HepG2 (cell line): ENCODE data around the gene MSTN. TPM values are rescaled to one million over a fixed set of nuclear protein-coding genes. Genes with fewer than 3 reads are reported as not detected.

Source experiments
- ATAC-seq: fragments of 200-7000 bp; cut with Tn5 transposase; 3 replicates; pipeline ENCODE4 v1.9.1; 2020; ENCODE audit warnings: mild to moderate bottlenecking, moderate library complexity
- BruUV-seq: library from RNA; stranded (reverse); fragments of 400-500 nt; replicated peaks from 2 replicates; lab custom pipeline; 2021; lab: Mats Ljungman, UMichigan
- CTCF ChIA-PET: fragments of 300-600 bp; formaldehyde crosslinking; extraction: SDS; loops from one replicate; lab custom pipeline; 2021; ENCODE audit warnings: low total read pairs, inconsistent platforms, low intra/inter-chr PET ratio; lab: Yijun Ruan, JAX
- POLR2A ChIA-PET: fragments of 350-600 bp; sonication (Branson Sonifier 250); formaldehyde crosslinking; loops from one replicate; lab custom pipeline; 2020; ENCODE audit warnings: antibody characterized with exemption, inconsistent platforms; lab: Yijun Ruan, JAX
- DNase-seq: peaks from one replicate; pipeline ENCODE4 v3.0.0-alpha.2; 2015; ENCODE audit warnings: low spot score
- FAIRE-seq: peaks from 3 replicates; lab custom pipeline; 2011; peaks lifted over from hg19 to GRCh38; lab: Jason Lieb, UNC
- H2AFZ ChIP-seq: one replicate; pipeline ENCODE4 v1.6.1; 2011; ENCODE audit warnings: low read length, inconsistent platforms
- H3K27ac ChIP-seq: fragments of 300-600 bp; 3 replicates; pipeline ENCODE4 v1.8.0; 2011; ENCODE audit warnings: mixed run types, mild to moderate bottlenecking, mixed read lengths, low read length, inconsistent platforms; ENCODE audit not compliant: insufficient read depth; ENCODE audit errors: extremely low read length
- H3K27me3 ChIP-seq, 2 experiments: fragments of 200-600 bp in 1 of 2; 2 replicates in 1 of 2; 3 replicates in 1 of 2; pipeline versions ENCODE4 v1.6.0 to v1.8.0; 2011; ENCODE audit warnings: low read length in 2 of 2, mild to moderate bottlenecking in 2 of 2, moderate library complexity in 2 of 2, inconsistent platforms in 1 of 2; ENCODE audit not compliant: insufficient read depth in 2 of 2, control insufficient read depth in 1 of 2
- H3K36me3 ChIP-seq, 2 experiments: fragments of 200-600 bp in 1 of 2; replicated peaks in 1 of 2; 2 replicates in 1 of 2; 3 replicates in 1 of 2; pipeline versions ENCODE4 v1.5.1 to v1.8.0; 2011; ENCODE audit warnings: low read length in 2 of 2, inconsistent platforms in 1 of 2; ENCODE audit not compliant: insufficient read depth in 2 of 2, control insufficient read depth in 1 of 2
- H3K4me1 ChIP-seq: 2 replicates; pipeline ENCODE4 v1.5.1; 2012; ENCODE audit warnings: low read length, inconsistent platforms; ENCODE audit not compliant: insufficient read depth
- H3K4me2 ChIP-seq: 2 replicates; pipeline ENCODE4 v1.6.0; 2011; ENCODE audit warnings: low read depth, low read length, inconsistent platforms
- H3K4me3 ChIP-seq, 3 experiments: fragments of 200-600 bp in 1 of 3; sonication (generic), shearing (Covaris generic) in 1 of 3; replicated peaks in 1 of 3; 2 replicates each; pipeline ENCODE4 v1.5.1; 2011 to 2016; ENCODE audit warnings: low read length in 3 of 3, inconsistent platforms in 2 of 3, low read depth in 2 of 3, mild to moderate bottlenecking in 2 of 3, control low read depth in 1 of 3, mixed read lengths in 1 of 3; ENCODE audit not compliant: insufficient read depth in 1 of 3
- H3K79me2 ChIP-seq: one replicate; pipeline ENCODE4 v1.6.1; 2011; ENCODE audit warnings: low read length, inconsistent platforms; ENCODE audit not compliant: insufficient read depth
- H3K9ac ChIP-seq: 2 replicates; pipeline ENCODE4 v1.6.0; 2011; ENCODE audit warnings: mild to moderate bottlenecking, low read depth, low read length, inconsistent platforms; ENCODE audit not compliant: insufficient read depth
- H3K9me3 ChIP-seq: 2 replicates; pipeline ENCODE4 v1.5.1; 2012; ENCODE audit warnings: mild to moderate bottlenecking, low read length
- H4K20me1 ChIP-seq: 2 replicates; pipeline ENCODE4 v1.6.0; 2011; ENCODE audit warnings: inconsistent platforms, mild to moderate bottlenecking, low read length, moderate library complexity; ENCODE audit not compliant: insufficient read depth
- HDAC1 ChIP-seq: sonication (generic); formaldehyde crosslinking; IDR thresholded peaks from 2 replicates; pipeline ENCODE4 v1.5.1; 2020; ENCODE audit warnings: mild to moderate bottlenecking, missing genetic modification reagents
- SCMH1 ChIP-seq: sonication (generic); formaldehyde crosslinking; IDR thresholded peaks from 2 replicates; pipeline ENCODE4 v1.9.0; 2021; ENCODE audit warnings: missing genetic modification reagents, mild to moderate bottlenecking, borderline replicate concordance
- SRSF4 ChIP-seq: fragments of 200-400 bp; formaldehyde crosslinking; IDR thresholded peaks from one replicate; pipeline ENCODE4 v1.6.1; 2018; ENCODE audit warnings: mild to moderate bottlenecking, low read depth, low read length, moderate library complexity; ENCODE audit not compliant: poor library complexity, severe bottlenecking
- TCF12 ChIP-seq, 2 experiments: fragments of 450-650 bp in 1 of 2; sonication (generic) in 1 of 2; formaldehyde crosslinking in 1 of 2; IDR thresholded peaks; 2 replicates each; pipeline versions ENCODE4 v1.6.1 to v1.8.0; 2017 to 2022; ENCODE audit warnings: antibody characterized with exemption in 1 of 2, mild to moderate bottlenecking in 1 of 2, missing genetic modification reagents in 1 of 2, moderate library complexity in 1 of 2
- TRIM22 ChIP-seq: fragments of 450-650 bp; IDR thresholded peaks from 2 replicates; pipeline ENCODE4 v1.6.1; 2017
- ZNF24 ChIP-seq: fragments of 450-650 bp; IDR thresholded peaks from 2 replicates; pipeline ENCODE4 v1.6.1; 2017; ENCODE audit warnings: antibody characterized with exemption, mild to moderate bottlenecking
- ZNF512 ChIP-seq: sonication (generic); formaldehyde crosslinking; IDR thresholded peaks from 2 replicates; pipeline ENCODE4 v1.4.0; 2020; ENCODE audit warnings: mild to moderate bottlenecking, missing genetic modification reagents
- WGBS: methylation state at CpG from one replicate; pipeline ENCODE4 v1.1.6; 2017; ENCODE audit warnings: low lambda C conversion rate; 5-methylcytosine and 5-hydroxymethylcytosine counted together
- in situ Hi-C: cut with HindIII; loops from 2 replicates; pipeline ENCODE4 v1.10.0; 2017; ENCODE audit warnings: low pct_unique_long_range_greater_than_20kb; ENCODE audit not compliant: extremely low pct_ligation_motif_present
- intact Hi-C: fragments of 100-400 bp; cut with micrococcal nuclease; formaldehyde crosslinking; loops from one replicate; pipeline ENCODE4 v1.10.0; 2022; ENCODE audit not compliant: unreplicated experiment
- polyA plus RNA-seq, 8 experiments: library from polyadenylated mRNA; depleted of rRNA in 3 of 8; stranded (reverse) in 7 of 8; unstranded in 1 of 8; fragments of >200 nt; fragmentation: Illumina TruSeq in 4 of 8; extraction: Trizol in 4 of 8; gene quantifications; 2 replicates each; pipeline versions ENCODE4 v1.2.1 to v1.2.3, GENCODE V29; 2011 to 2016; ENCODE audit warnings: low read depth in 4 of 8, missing spikeins in 1 of 8, mixed read lengths in 1 of 8; ENCODE audit not compliant: insufficient read depth in 1 of 8
- total RNA-seq, 5 experiments: library from RNA; depleted of rRNA; stranded (reverse); fragments of >200 nt; fragmentation: Illumina TruSeq; extraction: Trizol; gene quantifications; 2 replicates each; pipeline ENCODE4 v1.2.3, GENCODE V29; 2016; ENCODE audit warnings: low read depth in 1 of 5

Gene MSTN
- total and polyA plus RNA-seq, 2 of the 13 experiments (the other 11 are each of a cell fraction or from before 2014, with no cell fraction given): 0.04 TPM; not detected in 1

GRCh38 chr2:190053426-190053825 is 9.1 kb downstream of the MSTN start:
- Histone ChIP-seq H4K20me1 (no peaks in the 10 kb centered on the region), H3K79me2 (no peaks in the 10 kb centered on the region), H3K4me2 (no peak overlapping the region), H2AFZ (no peak overlapping the region), H3K4me1 (no peaks in the 10 kb centered on the region), H3K36me3 (no peaks in the 10 kb centered on the region), H3K27me3 (peaks cover 0 to 1% of the 10 kb centered on the region in 2 experiments; a peak in 1 of 5 replicates), H3K27ac (no peak overlapping the region), H3K4me3 (no peak overlapping the region), H3K9me3 (no peaks in the 10 kb centered on the region), H3K9ac (no peak overlapping the region)
- no TSS peak for BruUV-seq
- WGBS: 16% methylated on average over 5 of the region's 5 CpGs
- POLR2A ChIA-PET: no interaction called here
- intact Hi-C loops (no loop called here), in situ Hi-C loops (loop anchor here (25.0 kb wide), 1 partner anchor 391 kb away; the partner anchor contains the start of genes ANKAR and ASNSD1)
- CTCF ChIA-PET: no interaction called here
- TF ChIP-seq TCF12 (IDR thresholded peaks at IDR 0.05): no peak
- no peak for TF ChIP-seq TCF12 (CRISPR knock-in tag; IDR thresholded peaks at IDR 0.05)
- no peak for TF ChIP-seq HDAC1 (CRISPR knock-in tag)
- TF ChIP-seq SRSF4: no peak
- TF ChIP-seq TRIM22: no peak
- TF ChIP-seq SCMH1 (CRISPR knock-in tag): no peak
- TF ChIP-seq ZNF24: no peak
- TF ChIP-seq ZNF512: no peak
- FAIRE-seq: no peak
- no peak for DNase-seq
- no peak for ATAC-seq
